SU-DHL-6 (cell line): ENCODE data around the gene TRIM29.

Experiments used
- H2AFZ ChIP-seq: fragments of 200-600 bp; sonication (generic); 2 replicates; pipeline ENCODE4 v1.6.1; 2014; ENCODE audit warnings: low read depth, mild to moderate bottlenecking, moderate library complexity, mixed read lengths, antibody characterized with exemption, low read length; ENCODE audit not compliant: severe bottlenecking
- H3F3A ChIP-seq: fragments of 200-600 bp; shearing (Covaris generic); 2 replicates; pipeline ENCODE4 v1.6.0; 2016; ENCODE audit warnings: antibody characterized with exemption, mild to moderate bottlenecking; ENCODE audit not compliant: insufficient read depth
- H3K27ac ChIP-seq: fragments of 200-600 bp; sonication (generic); 2 replicates; pipeline ENCODE4 v1.5.1; 2016; ENCODE audit warnings: low read depth, mild to moderate bottlenecking, low read length, moderate library complexity, mixed read lengths
- H3K27me3 ChIP-seq: fragments of 200-600 bp; sonication (generic), shearing (Covaris generic); 2 replicates; pipeline ENCODE4 v1.6.0; 2014; ENCODE audit warnings: mild to moderate bottlenecking, low read length
- H3K36me3 ChIP-seq: fragments of 200-600 bp; sonication (generic); 2 replicates; pipeline ENCODE4 v1.6.1; 2014; ENCODE audit warnings: mild to moderate bottlenecking, low read length, mixed read lengths
- H3K4me2 ChIP-seq: fragments of 300-600, 200-600 bp; shearing (Covaris generic), sonication (generic); 2 replicates; pipeline ENCODE4 v1.6.0; 2014; ENCODE audit warnings: low read length, low read depth, mild to moderate bottlenecking; ENCODE audit not compliant: poor library complexity, severe bottlenecking
- H3K4me3 ChIP-seq: fragments of 200-600 bp; sonication (generic); 2 replicates; pipeline ENCODE4 v1.5.1; 2014; ENCODE audit warnings: antibody characterized with exemption, low read length, mild to moderate bottlenecking, mixed read lengths; ENCODE audit not compliant: insufficient read depth, poor library complexity, severe bottlenecking
- H3K79me2 ChIP-seq: fragments of 200-600 bp; sonication (generic); 2 replicates; pipeline ENCODE4 v1.6.1; 2014; ENCODE audit warnings: mild to moderate bottlenecking, low read length, moderate library complexity; ENCODE audit not compliant: insufficient read depth
- H3K9ac ChIP-seq: fragments of 200-600 bp; sonication (generic); 2 replicates; pipeline ENCODE4 v1.7.0; 2014; ENCODE audit warnings: mild to moderate bottlenecking, low read length
- H3K9me2 ChIP-seq: fragments of 200-600 bp; sonication (generic); replicated peaks from 2 replicates; pipeline ENCODE4 v1.6.1; 2014; ENCODE audit warnings: low read length; ENCODE audit not compliant: insufficient read depth
- H3K9me3 ChIP-seq: fragments of 200-600 bp; sonication (generic); 2 replicates; pipeline ENCODE4 v1.6.1; 2014; ENCODE audit warnings: low read length, mixed read lengths; ENCODE audit not compliant: insufficient read depth
- H4K20me1 ChIP-seq: fragments of 200-600 bp; sonication (generic); 2 replicates; pipeline ENCODE4 v1.6.1; 2014; ENCODE audit warnings: low read depth, mild to moderate bottlenecking, antibody characterized with exemption, low read length, moderate library complexity, mixed read lengths
- EZH2phosphoT487 ChIP-seq: fragments of 200-600 bp; sonication (generic), shearing (Covaris generic); conservative IDR thresholded peaks from 2 replicates; pipeline ENCODE4 v1.6.1; 2018; ENCODE audit warnings: mild to moderate bottlenecking, antibody characterized with exemption, low read length, moderate library complexity, mixed read lengths
- TF ChIP-seq, protein P1 (sequence below): fragments of 200-600 bp; sonication (generic); IDR thresholded peaks from one replicate; pipeline ENCODE4 v1.5.1; 2017; ENCODE audit warnings: antibody characterized with exemption, mild to moderate bottlenecking, low read length, moderate library complexity; ENCODE audit not compliant: insufficient read depth, poor library complexity, severe bottlenecking

The TRIM29 gene

DNA sequence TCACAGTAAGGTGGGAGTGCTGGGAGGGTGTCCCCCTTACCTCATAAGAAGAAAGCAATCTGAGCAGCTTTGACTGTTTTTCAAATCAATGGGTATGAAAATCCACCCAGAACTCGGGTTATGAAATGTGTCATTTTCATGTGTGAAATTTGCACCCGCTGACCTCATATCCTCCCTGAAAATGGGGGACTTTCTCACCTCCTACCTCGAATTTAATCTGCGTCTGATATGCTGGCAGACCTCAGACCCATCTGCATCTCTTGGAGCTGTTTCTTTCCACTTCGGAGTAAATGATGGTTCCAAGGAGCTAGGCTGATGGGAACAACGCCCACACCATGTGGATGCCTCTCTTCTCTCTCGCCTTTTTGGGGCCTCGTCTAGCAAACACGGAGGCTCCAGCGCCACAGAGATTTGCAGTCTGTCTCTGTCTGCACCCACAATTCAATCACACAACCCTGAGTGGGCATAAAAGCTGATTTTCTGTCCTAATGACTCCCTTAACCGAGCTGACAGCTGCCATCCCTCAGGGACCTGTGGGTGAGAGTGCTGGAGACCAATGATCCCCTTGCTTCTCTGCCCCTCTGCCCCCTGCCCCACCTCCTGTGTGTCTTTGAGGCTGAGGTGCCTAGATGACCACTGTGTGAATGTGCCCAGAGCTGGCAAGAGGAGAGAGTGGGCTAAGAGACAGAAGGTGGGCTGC is 71.0 kb downstream of the TRIM29 start:
- H2AFZ ChIP-seq: no peak overlapping the region
- H3K27ac ChIP-seq: no peak overlapping the region
- no peaks in the 10 kb centered on the region for H3K27me3 ChIP-seq
- no peak for TF ChIP-seq EZH2phosphoT487
- TF ChIP-seq, protein P1, sequence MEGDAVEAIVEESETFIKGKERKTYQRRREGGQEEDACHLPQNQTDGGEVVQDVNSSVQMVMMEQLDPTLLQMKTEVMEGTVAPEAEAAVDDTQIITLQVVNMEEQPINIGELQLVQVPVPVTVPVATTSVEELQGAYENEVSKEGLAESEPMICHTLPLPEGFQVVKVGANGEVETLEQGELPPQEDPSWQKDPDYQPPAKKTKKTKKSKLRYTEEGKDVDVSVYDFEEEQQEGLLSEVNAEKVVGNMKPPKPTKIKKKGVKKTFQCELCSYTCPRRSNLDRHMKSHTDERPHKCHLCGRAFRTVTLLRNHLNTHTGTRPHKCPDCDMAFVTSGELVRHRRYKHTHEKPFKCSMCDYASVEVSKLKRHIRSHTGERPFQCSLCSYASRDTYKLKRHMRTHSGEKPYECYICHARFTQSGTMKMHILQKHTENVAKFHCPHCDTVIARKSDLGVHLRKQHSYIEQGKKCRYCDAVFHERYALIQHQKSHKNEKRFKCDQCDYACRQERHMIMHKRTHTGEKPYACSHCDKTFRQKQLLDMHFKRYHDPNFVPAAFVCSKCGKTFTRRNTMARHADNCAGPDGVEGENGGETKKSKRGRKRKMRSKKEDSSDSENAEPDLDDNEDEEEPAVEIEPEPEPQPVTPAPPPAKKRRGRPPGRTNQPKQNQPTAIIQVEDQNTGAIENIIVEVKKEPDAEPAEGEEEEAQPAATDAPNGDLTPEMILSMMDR: no peak
- H3K9me2 ChIP-seq: no peaks in the 10 kb centered on the region
- H3K4me3 ChIP-seq: no peak overlapping the region
- H3K4me2 ChIP-seq: no peak overlapping the region
- H3K36me3 ChIP-seq: no peaks in the 10 kb centered on the region
- H3K9me3 ChIP-seq: no peaks in the 10 kb centered on the region
- no peaks in the 10 kb centered on the region for H3K79me2 ChIP-seq
- H3F3A ChIP-seq: no peaks in the 10 kb centered on the region
- H4K20me1 ChIP-seq: no peaks in the 10 kb centered on the region
- no peak overlapping the region for H3K9ac ChIP-seq

DNA sequence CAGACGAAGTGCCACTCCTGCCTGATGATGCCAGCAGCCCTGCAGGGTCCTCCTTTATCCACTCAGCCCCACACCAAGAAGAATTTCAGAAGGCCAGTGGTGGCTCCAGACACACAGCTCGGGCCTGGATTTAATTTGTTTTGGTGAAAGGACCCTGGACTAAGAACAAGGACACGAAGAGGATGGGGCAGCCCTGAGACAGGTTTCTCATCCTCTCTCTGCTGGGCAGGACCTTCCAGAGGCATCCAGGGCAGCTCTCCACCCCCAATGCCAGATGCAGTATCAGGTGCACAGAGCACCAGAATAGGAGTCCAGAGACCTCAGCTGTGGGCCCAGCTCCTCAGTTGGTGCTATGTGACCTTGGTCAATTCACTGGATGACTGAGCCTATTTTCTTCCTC is 72.0 kb downstream of the TRIM29 start:
- no peak overlapping the region for H2AFZ ChIP-seq
- H3K9me3 ChIP-seq: no peaks in the 10 kb centered on the region
- H3F3A ChIP-seq: no peaks in the 10 kb centered on the region
- H3K4me3 ChIP-seq: no peak overlapping the region
- H3K79me2 ChIP-seq: no peaks in the 10 kb centered on the region
- no peaks in the 10 kb centered on the region for H4K20me1 ChIP-seq
- no peak overlapping the region for H3K9ac ChIP-seq
- H3K4me2 ChIP-seq: no peak overlapping the region
- no peaks in the 10 kb centered on the region for H3K27me3 ChIP-seq
- H3K36me3 ChIP-seq: no peaks in the 10 kb centered on the region
- TF ChIP-seq EZH2phosphoT487: no peak
- TF ChIP-seq, protein P1: no peak
- no peak overlapping the region for H3K27ac ChIP-seq
- H3K9me2 ChIP-seq: no peaks in the 10 kb centered on the region

DNA sequence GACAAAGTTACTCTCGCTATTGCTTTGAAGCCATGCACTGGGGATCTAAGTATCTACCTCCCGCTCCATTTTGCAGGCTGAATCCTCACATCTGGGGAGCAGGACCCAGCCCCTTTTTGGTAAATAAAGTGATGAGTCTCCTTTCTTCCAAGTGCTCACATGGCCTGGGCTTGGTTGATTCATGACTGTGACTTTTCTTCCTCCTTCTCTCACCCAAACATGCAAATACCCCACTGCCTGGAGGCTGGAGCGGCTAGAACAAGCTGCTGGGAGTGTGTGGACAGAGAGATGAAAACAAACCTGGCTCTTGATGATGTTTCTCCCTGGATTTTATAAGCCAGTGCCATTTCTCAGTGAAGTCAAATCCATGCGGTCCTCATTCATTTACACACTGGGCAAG is 72.7 kb downstream of the TRIM29 start:
- no peaks in the 10 kb centered on the region for H3K9me2 ChIP-seq

More for the DNA sequence above, 72.7 kb downstream of the TRIM29 start:
- H3K79me2 ChIP-seq: no peaks in the 10 kb centered on the region
- no peak overlapping the region for H2AFZ ChIP-seq
- no peaks in the 10 kb centered on the region for H3K9me3 ChIP-seq
- H4K20me1 ChIP-seq: no peaks in the 10 kb centered on the region
- TF ChIP-seq, protein P1: no peak
- no peak for TF ChIP-seq EZH2phosphoT487
- no peak overlapping the region for H3K9ac ChIP-seq
- H3K36me3 ChIP-seq: no peaks in the 10 kb centered on the region
- no peaks in the 10 kb centered on the region for H3F3A ChIP-seq
- H3K27me3 ChIP-seq: no peaks in the 10 kb centered on the region
- H3K27ac ChIP-seq: no peak overlapping the region
- H3K4me3 ChIP-seq: no peak overlapping the region
- no peak overlapping the region for H3K4me2 ChIP-seq
